Retinal pigment epithelial cell (primary cell): ENCODE results near the gene ATF5.

Experiments
- DNase-seq: peaks from one replicate; pipeline ENCODE4 v3.0.0-alpha.2; 2010; ENCODE audit warnings: low read depth
- H3K4me3 ChIP-seq: 2 replicates; pipeline ENCODE4 v1.5.1; 2011; ENCODE audit warnings: mild to moderate bottlenecking, low read length, control low read depth, moderate library complexity
- TF ChIP-seq, protein P1 (sequence below): conservative IDR thresholded peaks from 2 replicates; pipeline ENCODE4 v1.5.1; 2011; ENCODE audit warnings: low read depth, low read length, control low read depth, inconsistent platforms

The ATF5 gene

DNA sequence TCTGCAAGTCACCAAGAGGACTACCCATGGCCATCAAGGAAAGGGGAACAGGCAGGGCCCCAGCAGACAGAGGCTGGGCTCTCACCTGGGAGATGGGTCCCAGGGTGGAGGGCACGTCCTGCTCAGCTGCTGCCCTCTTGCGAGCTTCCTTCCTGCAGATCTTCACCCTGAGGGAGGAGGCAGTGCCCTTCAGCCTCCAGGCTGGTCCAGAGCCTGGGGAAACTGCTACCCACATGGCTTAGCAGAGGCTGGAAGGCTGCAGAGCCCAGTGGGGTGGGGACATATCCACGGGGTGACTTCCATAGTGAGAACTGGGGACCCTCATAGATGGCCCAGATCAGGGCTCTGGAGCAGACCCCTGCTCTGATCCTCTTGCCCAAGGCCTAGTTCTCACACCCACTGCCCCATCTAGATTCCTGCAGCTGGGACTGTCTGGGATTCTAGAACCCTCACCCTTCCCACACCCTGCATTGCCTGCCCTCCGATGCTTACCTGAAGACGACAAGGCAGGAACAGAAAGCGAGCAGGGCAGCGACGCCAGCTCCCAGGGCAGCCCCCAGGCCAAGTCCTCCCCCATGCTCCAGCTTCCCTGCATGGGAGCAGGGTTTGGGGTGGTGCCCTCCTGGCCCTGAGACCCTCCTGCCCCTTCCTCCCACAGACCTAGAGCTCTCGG is 22.9 kb downstream of the ATF5 start:
- DNase-seq: no peak
- TF ChIP-seq, protein P1, sequence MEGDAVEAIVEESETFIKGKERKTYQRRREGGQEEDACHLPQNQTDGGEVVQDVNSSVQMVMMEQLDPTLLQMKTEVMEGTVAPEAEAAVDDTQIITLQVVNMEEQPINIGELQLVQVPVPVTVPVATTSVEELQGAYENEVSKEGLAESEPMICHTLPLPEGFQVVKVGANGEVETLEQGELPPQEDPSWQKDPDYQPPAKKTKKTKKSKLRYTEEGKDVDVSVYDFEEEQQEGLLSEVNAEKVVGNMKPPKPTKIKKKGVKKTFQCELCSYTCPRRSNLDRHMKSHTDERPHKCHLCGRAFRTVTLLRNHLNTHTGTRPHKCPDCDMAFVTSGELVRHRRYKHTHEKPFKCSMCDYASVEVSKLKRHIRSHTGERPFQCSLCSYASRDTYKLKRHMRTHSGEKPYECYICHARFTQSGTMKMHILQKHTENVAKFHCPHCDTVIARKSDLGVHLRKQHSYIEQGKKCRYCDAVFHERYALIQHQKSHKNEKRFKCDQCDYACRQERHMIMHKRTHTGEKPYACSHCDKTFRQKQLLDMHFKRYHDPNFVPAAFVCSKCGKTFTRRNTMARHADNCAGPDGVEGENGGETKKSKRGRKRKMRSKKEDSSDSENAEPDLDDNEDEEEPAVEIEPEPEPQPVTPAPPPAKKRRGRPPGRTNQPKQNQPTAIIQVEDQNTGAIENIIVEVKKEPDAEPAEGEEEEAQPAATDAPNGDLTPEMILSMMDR: no peak
- no peak overlapping the region for H3K4me3 ChIP-seq

DNA sequence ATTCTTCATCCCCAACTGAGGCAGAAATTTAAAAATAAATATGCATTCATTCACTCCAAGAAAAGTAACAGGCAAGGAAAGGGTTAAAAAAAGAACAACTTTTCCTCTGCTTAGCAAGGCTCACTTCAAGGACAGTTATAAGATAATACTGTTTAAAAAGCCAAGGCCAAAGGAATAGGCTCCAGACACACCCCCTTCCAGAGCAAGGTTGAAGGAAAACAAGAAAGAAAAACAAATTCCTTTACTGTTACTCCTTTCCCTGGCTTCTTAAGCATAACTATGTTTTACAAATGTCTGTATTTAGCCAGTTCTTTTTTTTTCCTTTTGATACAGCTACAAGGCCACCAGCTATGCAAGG is 23.5 kb downstream of the ATF5 start:
- TF ChIP-seq, protein P1: no peak
- no peak for DNase-seq
- H3K4me3 ChIP-seq: no peak overlapping the region

DNA sequence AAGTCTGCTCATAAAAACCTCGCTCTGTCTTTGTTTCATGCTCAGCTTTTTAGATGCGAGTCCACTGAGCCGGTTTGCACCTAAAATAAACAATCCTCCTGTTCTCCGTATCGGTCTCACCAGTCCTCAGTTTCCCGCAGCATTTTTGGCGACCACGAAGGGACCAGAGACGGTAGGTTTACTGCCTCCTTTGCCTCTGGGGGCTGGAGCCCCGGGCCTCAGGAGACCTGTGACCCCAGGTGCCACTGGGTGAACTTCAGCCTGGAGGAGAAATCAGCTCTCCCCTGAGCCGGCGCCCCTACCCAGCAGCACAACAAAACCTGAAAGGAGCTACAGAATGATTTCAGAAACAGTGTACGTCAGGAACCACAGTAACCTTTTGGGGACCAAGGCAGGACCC is 23.9 kb downstream of the ATF5 start:
- DNase-seq: no peak
- no peak overlapping the region for H3K4me3 ChIP-seq
- TF ChIP-seq, protein P1: no peak

DNA sequence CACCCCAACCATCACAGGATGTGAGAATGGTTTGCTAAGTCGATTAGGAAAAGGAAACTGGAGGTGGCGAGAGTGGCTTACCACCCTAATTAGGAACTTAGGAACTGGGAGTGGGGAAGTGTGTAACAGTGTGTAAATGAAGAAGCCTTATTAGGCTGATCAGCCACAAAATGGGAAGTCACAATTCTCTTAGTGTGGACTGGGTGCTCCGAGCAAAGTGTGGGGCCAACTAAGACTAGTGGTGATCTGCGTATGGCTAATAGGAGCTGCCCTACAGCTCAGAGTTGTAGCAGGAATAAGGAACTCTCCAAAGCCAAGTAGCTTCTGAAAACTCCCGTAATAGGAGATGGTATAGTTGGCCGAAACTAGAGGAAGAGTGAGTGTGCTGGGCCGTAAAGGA is 24.4 kb downstream of the ATF5 start:
- TF ChIP-seq, protein P1: no peak
- no peak for DNase-seq
- H3K4me3 ChIP-seq: no peak overlapping the region

DNA sequence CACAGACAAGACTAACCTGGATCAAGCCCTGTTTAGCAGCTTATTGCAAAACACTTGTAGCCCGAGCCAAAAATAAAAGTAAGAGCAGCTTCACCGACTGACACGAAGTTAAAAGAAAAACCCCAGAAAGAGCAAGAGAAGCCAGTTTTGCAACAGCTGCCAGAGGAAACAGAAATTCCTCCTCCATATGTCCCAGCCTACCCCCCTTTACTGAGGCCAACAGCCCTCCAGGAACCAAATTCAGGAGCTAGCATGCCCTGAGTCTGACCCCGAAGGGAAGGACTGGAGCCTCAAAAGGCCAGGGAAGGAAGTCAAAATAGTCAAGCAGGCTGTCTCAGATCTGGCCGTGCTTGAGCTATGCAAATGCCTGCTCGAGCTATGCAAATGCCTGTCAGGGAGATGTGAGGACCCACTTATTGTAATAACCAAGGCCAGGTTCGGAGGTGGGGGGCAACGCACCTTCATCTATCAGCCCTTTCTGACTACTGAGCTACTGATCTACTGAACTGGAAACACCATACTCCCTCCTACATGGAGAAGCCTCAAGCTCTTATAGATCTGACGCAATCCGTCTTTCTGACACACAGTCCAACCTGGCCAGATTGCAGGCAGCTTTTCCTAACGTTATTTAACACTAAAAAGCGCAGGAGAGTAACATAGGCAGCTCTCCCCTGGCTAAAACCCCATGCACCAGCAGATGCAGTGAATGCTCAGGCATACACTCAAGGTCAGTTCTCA is 25.3 kb downstream of the ATF5 start:
- DNase-seq: no peak
- H3K4me3 ChIP-seq: no peak overlapping the region
- TF ChIP-seq, protein P1: no peak

DNA sequence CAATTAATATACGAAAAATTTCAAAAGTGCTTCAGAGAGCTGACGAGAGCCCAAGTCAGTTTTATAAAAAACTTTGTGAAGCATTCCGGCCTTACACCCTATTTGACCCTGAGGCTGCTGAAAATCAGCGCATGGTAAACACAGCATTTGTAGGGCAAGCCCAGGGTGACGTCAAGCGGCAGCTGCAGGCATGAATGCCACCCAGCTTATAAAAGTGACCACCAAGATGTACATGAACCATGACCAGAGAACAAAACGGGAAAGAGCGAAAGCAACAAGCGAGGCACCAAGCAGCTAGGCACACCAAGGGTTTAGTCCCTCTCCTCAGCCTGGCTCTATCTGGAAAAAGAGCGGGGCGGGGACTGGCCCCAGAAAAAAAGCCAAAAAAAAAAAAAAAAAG is 25.9 kb downstream of the ATF5 start:
- TF ChIP-seq, protein P1: no peak
- DNase-seq: no peak
- no peak overlapping the region for H3K4me3 ChIP-seq

DNA sequence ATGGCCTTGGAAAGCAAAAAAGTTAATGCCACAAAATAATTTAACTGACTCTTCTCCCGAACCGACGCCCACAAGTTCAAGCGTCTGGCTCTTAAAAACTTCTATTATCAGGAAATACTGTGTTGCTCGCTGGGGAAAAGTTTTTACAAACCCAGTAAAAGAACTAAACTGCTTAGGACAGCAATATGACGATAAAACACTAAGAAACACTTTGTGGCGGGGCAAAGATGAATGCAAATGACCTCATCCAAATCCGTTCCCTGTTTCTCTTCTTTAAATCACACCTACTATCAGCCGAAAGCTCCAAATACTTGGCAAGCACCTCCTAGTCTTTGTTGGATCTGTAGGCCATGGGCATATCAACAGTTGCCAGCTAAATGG is 27.1 kb downstream of the ATF5 start:
- TF ChIP-seq, protein P1: no peak
- no peak for DNase-seq

More for the DNA sequence above, 27.1 kb downstream of the ATF5 start:
- H3K4me3 ChIP-seq: no peak overlapping the region
